Measurements from ENCODE around the gene ZNF442. TPM values are rescaled to one million over a fixed set of nuclear protein-coding genes. Genes with fewer than 3 reads are reported as not detected.
"Not testable (repeated sequence)": the region's sequence is repeated elsewhere in the genome, so short reads cannot be mapped to it uniquely, and the experiment has no call there.

ZNF442 gene
- total RNA-seq, 2 experiments from 2014 or later = 2.3 TPM

DNA sequence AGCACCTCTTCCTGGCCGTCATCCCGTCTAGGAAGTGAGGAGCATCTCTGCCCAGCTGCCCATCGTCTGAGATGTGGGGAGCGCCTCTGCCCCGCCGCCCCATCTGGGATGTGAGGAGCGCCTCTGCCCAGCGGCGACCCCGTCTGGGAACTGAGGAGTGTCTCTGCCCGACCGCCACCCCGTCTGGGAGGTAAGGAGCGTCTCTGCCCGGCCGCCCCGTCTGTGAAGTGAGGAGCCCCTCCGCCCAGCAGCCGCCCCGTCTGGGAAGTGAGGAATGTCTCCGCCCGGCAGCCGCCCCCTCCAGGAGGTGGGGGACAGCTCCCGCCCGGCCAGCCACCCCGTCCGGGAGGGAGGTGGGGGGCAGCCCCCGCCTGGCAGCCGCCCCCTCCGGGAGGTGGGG, 3.2 kb downstream of the ZNF442 start:
- POLR2A ChIA-PET; H3K36me3 Mint-ChIP-seq; H3K4me3 Mint-ChIP-seq; CTCF ChIA-PET; H3K27ac Mint-ChIP-seq; H3K27me3 Mint-ChIP-seq; intact Hi-C loops (cut with micrococcal nuclease); H3K9me3 Mint-ChIP-seq; DNase-seq: not testable (repeated sequence)
- H3K4me1 Mint-ChIP-seq (ENCODE audit: low read depth) = peaks cover 16% of the 10 kb centered on the region

DNA sequence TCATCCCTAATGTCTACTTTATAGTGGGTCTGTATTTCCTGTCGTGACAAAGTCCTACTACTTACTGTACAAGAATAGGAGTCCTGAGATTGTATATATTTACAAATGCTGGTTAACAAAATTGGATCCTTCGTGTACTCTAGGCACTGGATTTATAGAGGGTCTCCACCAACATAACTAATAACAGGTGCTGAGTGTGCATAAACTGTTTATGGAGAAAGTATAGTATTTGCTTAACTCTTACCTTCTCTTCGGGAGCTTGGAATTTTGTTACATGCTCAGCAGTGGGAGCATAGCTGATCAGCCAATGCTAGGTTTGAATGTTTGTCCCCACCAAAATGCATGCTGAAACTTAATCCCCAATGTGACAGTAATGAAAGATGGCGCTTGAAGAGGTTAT, 12.1 kb downstream of the ZNF442 start:
- Mint-ChIP-seq H3K4me1 (ENCODE audit: low read depth) (no peaks in the 10 kb centered on the region), H3K4me3 (no peak overlapping the region), H3K9me3 (peaks cover 60% of the 10 kb centered on the region), H3K27me3 (no peaks in the 10 kb centered on the region), H3K27ac (no peak overlapping the region), H3K36me3 (peaks cover 53% of the 10 kb centered on the region)
- intact Hi-C loops (cut with micrococcal nuclease) = no loop called here
- no peak for DNase-seq
- POLR2A ChIA-PET = no interaction called here
- CTCF ChIA-PET = no interaction called here

DNA sequence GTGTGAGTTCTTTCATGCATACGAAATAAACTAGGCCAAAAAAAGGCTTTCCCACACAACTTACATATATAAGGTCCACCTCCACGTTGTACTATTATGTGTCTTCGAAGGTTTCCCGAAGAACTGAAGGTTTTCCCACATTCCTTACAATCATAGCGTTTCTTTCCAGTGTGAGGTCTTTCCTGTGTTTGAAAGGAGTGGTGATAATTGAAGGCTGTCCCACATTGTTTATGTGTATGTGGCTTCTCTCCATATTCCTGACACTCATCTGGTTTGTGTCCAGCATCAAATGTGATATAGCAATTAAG, 14.6 kb downstream of the ZNF442 start:
- intact Hi-C loops (cut with micrococcal nuclease) = no loop called here
- H3K27ac Mint-ChIP-seq = no peak overlapping the region
- POLR2A ChIA-PET = no interaction called here
- no peak for DNase-seq
- peaks cover 70% of the 10 kb centered on the region for H3K9me3 Mint-ChIP-seq
- H3K36me3 Mint-ChIP-seq = peaks cover 49% of the 10 kb centered on the region
- H3K4me3 Mint-ChIP-seq = no peak overlapping the region
- no peaks in the 10 kb centered on the region for H3K4me1 Mint-ChIP-seq (ENCODE audit: low read depth)
- CTCF ChIA-PET = no interaction called here
- H3K27me3 Mint-ChIP-seq = no peaks in the 10 kb centered on the region

DNA sequence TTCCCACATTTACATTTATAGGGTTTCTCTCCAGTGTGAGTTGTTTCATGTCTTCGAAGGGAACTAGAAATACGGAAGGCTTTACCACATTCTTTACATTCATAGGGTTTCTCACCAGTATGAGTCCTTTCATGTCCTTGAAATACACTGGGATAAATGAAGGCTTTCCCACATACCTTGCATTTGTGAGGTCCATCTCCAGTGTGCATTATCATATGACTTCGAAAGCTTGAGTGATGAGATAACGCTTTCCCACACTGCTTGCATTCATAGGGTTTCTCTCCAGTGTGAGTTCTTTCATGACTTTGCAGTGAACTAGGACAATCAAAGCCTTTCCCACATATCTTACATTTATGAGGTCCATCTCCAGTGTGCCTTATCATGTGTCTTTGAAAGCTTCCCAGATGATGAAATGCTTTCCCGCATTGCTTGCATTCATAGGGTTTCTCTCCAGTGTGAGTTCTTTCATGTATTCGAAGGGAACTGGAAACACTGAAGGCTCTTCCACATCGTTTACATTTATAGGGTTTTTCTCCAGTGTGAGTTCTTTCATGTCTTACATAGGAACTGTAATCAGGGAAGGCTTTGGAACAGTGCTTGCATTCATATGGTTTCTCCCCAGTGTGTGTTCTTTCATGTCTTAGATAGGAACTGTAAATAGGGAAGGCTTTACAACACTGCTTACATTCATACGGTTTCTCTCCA, 15.1 kb downstream of the ZNF442 start:
- H3K27ac Mint-ChIP-seq = no peak overlapping the region
- DNase-seq = no peak
- POLR2A ChIA-PET = no interaction called here
- peaks cover 49% of the 10 kb centered on the region for H3K36me3 Mint-ChIP-seq
- intact Hi-C loops (cut with micrococcal nuclease) = no loop called here
- peaks cover 73% of the 10 kb centered on the region for H3K9me3 Mint-ChIP-seq
- H3K4me3 Mint-ChIP-seq = no peak overlapping the region
- no peaks in the 10 kb centered on the region for H3K27me3 Mint-ChIP-seq
- CTCF ChIA-PET = no interaction called here
- no peaks in the 10 kb centered on the region for H3K4me1 Mint-ChIP-seq (ENCODE audit: low read depth)

DNA sequence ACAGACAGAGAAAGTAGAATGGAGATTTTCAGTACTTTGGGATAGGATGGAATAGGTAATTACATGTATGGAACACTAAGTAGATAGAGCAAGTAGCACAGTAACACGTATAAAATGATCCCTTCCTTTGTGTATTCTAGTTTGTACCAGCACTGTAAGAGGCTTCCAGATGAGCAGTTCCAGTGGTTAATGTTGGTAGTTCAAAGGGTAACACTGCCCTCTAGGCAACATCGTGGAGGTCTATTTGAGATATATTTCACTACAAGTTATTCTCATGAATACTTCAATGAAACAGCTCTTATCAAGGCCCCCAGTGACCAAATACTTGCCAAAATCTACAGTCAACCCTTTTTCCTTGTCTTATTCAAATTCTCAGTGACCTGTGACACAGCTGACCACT, 18.6 kb downstream of the ZNF442 start:
- ChIA-PET CTCF (interaction anchor here (1.4 kb wide), 1 partner anchor 288 kb away, joined by 5 read pairs; no protein-coding TSS in a partner anchor), POLR2A (no interaction called here)
- peak; percentile 16 for DNase-seq
- no peaks in the 10 kb centered on the region for H3K4me1 Mint-ChIP-seq (ENCODE audit: low read depth)
- intact Hi-C loops (cut with micrococcal nuclease) = loop anchor here (1.0 kb wide), 1 partner anchor 145 kb away; no protein-coding TSS in a partner anchor
- H3K27ac Mint-ChIP-seq = no peak overlapping the region
- no peaks in the 10 kb centered on the region for H3K27me3 Mint-ChIP-seq
- H3K4me3 Mint-ChIP-seq = no peak overlapping the region
- peaks cover 53% of the 10 kb centered on the region for H3K9me3 Mint-ChIP-seq
- peaks cover 29% of the 10 kb centered on the region for H3K36me3 Mint-ChIP-seq

DNA sequence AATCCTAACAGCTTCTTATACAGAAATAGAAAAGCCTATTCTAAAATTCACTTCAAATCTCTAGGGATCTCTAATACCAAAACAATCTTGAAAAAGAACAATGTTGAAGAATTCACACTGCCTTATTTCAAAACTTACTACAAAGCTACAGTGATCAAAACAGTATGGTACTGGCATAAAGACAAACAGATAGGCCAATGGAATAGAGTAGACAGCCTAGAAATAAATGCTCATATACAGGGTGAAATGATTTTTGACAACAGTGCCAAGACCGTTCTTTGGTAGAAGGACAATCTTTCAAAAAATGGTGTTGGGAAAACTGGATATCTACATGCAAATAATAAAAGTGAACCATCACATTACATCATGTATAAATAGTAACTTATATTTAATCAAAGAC, 20.3 kb downstream of the ZNF442 start:
- H3K9me3 Mint-ChIP-seq = peaks cover 39% of the 10 kb centered on the region
- H3K4me3 Mint-ChIP-seq = no peak overlapping the region
- no peak overlapping the region for H3K27ac Mint-ChIP-seq
- peaks cover 19% of the 10 kb centered on the region for H3K36me3 Mint-ChIP-seq
- no peaks in the 10 kb centered on the region for H3K4me1 Mint-ChIP-seq (ENCODE audit: low read depth)
- intact Hi-C loops (cut with micrococcal nuclease) = no loop called here
- CTCF ChIA-PET = interaction anchor here (1.3 to 2.0 kb wide), 3 partner anchors 12 to 285 kb away, joined by 3 to 5 read pairs (median 4); partner anchors contain the start of gene ZNF563
- no peak for DNase-seq
- H3K27me3 Mint-ChIP-seq = no peaks in the 10 kb centered on the region
- POLR2A ChIA-PET = no interaction called here

DNA sequence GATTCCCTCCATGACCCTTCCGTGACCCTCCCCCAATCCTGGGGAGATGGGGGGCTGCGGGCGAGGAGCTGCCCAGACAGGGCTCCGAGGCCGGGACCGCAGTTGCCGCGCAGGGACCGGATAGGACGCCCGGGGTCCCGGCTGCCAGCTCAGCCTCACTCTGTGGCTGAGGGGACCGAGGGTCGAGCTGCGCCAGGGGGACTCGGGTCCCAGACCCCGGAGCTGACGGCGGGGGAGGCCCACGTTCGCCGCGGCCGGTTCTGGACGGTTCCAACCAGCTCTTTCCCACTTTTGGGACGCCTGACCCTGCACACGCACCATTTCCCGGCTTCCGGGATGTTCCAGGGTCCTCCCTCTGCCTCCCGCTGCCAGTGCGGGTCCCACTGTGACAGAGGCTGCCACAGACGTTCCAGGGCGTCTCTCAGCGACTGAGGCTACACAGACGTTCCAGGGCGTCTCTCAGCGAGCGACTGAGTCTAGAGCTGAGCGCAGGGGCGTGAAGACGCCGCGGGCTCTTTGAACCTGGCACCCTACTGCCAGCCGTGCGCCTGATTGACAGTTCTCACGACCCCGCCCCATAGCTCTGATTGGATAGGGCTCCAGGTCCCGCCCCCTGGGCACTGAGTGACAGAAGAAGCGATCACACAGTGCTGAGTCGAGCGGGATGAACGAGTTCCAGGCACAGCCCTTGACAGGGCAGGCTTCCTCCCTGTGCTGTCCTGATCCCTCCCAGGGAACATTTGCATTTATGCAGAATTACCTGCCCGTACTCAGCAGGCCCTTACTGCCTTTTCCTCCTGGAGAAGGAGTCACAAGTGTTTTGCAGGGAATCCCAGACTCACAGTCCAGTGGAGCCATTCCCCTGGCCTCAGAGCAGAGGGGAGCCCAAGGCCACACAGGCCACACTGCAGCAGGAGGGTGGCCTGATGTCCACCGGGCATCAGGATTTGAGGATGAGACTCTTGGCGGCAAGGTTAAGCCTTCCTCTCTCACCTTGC, 32.0 kb downstream of the ZNF442 start, which contains the start of gene ZNF563:
Gene ZNF563 (minus strand): TSS at position 472 of the 998 bp plus-strand sequence. CDS start 151 bp downstream, at position 321.
- CTCF ChIA-PET = interaction anchor here (0.6 to 2.5 kb wide), 7 partner anchors 9 to 898 kb away, joined by 3 to 11 read pairs (median 4); partner anchors contain the start of genes PRKCSH and ZNF442

DNA sequence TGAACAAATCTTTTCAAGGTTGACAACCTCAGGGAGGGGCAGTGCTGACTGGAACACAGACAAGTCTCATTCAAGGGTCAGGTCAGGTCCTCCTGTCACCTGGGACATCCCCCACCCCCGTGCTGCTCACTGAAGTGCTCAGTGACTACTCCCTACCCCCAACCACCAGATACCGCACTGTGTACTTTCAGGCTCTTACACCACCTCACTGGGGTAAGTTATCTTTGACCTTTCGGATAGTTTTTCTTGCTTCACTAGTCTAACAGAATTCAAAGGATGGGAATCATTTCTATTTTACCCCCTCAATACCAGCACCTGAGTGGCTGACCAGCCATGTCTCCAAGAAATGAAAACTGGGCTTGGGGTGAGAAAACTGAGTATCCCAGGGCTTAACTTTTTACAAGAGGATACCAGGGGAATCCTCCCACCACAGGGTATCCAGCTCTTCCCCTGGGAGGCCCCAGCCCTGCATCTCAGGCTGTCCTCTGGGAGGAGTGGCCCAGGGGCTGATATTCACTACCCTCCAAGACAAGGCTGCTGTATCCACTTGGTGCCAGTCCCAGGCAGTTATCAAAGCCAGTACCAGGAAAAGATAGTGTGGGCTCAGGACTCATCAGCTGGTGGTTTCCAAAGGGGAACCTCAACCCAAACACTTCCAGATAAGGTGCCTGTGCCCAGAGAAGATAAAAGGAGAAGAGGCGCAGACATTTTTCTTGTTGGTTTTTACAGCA, 34.1 kb downstream of the ZNF442 start:
- Mint-ChIP-seq H3K4me3 (peak overlapping the region; percentile 98), H3K27ac (peak overlapping the region; percentile 97), H3K36me3 (peaks cover 8% of the 10 kb centered on the region), H3K4me1 (ENCODE audit: low read depth) (peaks cover 35% of the 10 kb centered on the region), H3K9me3 (no peaks in the 10 kb centered on the region), H3K27me3 (no peaks in the 10 kb centered on the region)
- peak; percentile 94 for DNase-seq
- ChIA-PET CTCF (interaction anchor here (0.8 to 2.5 kb wide), 2 partner anchors 34 to 452 kb away, joined by 3 to 11 read pairs; partner anchors contain the start of gene ZNF442), POLR2A (interaction anchor here (1.0 kb wide), 1 partner anchor 175 kb away, joined by 3 read pairs; the partner anchor contains the start of gene ZNF625)
- intact Hi-C loops (cut with micrococcal nuclease) = loop anchor here (1.0 to 10.0 kb wide), 6 partner anchors 34 to 446 kb away; partner anchors contain the start of genes HOOK2, ZNF44, ZNF442 and ZNF799

More for the DNA sequence above, 32.0 kb downstream of the ZNF442 start, which contains the start of gene ZNF563:
- intact Hi-C loops (cut with micrococcal nuclease) = loop anchor here (2.0 to 10.0 kb wide), 3 partner anchors 161 to 444 kb away; partner anchors contain the start of genes HOOK2 and ZNF136
- Mint-ChIP-seq H3K27ac (peak within 1 kb of the TSS; percentile 97), H3K4me1 (ENCODE audit: low read depth) (peaks cover 35% of the 10 kb centered on the region), H3K36me3 (peaks cover 8% of the 10 kb centered on the region), H3K9me3 (no peaks in the 10 kb centered on the region), H3K4me3 (peak within 1 kb of the TSS; percentile 98), H3K27me3 (no peaks in the 10 kb centered on the region)
- peak; percentile 100 for DNase-seq
- POLR2A ChIA-PET = interaction anchor here (1.0 to 2.1 kb wide), 9 partner anchors 32 to 274 kb away, joined by 3 to 19 read pairs (median 8); partner anchors contain the start of genes ZNF136, ZNF44, ZNF442 and ZNF443

DNA sequence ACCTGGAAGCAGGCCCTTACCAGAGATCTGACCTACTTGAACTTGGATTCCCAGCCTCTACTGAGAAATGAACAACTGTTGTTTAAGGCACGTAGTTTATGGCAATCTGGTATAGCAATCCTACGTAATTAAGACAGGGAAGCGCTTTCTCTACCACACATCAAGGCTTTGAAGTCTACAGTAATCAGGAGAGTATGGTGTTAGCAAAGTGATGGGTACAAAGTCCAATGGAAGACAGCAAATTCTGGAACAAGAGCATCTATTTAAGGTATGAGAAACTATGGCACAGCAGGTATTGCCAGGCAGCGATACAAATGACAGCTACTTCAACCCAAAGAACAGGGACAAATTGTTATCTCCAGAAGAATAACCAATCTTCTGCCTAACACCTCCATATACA, 35.1 kb downstream of the ZNF442 start:
- ChIA-PET CTCF (no interaction called here), POLR2A (interaction anchor here (1.0 kb wide), 1 partner anchor 174 kb away, joined by 3 read pairs; the partner anchor contains the start of gene ZNF625)
- no peak for DNase-seq
- peak overlapping the region; percentile 97 for H3K27ac Mint-ChIP-seq
- no peaks in the 10 kb centered on the region for H3K9me3 Mint-ChIP-seq
- peaks cover 12% of the 10 kb centered on the region for H3K36me3 Mint-ChIP-seq
- no peak overlapping the region for H3K4me3 Mint-ChIP-seq
- no peaks in the 10 kb centered on the region for H3K27me3 Mint-ChIP-seq
- intact Hi-C loops (cut with micrococcal nuclease) = loop anchor here (2.0 to 10.0 kb wide), 3 partner anchors 70 to 447 kb away; partner anchors contain the start of genes HOOK2 and ZNF799
- peaks cover 40% of the 10 kb centered on the region for H3K4me1 Mint-ChIP-seq (ENCODE audit: low read depth)

DNA sequence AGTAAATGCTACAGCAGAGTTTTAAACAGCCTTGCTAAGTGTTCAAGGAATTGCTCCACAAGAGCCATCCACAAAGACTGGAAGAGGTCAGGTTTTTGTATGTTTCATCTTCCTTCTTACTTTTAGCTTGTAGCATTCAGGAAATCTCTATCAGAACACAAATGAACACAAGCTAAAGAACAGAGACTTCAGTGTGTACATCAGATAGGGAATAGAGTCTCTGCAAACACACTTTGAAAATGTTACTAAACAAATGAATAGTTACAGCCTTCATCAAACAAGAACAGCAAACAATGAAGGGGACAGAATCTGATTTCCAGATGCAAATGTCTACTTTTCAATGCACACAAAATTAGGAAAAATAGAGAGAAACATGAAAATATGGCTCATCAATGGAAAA, 39.8 kb downstream of the ZNF442 start:
- peaks cover 35% of the 10 kb centered on the region for H3K36me3 Mint-ChIP-seq
- no peaks in the 10 kb centered on the region for H3K27me3 Mint-ChIP-seq
- no peak overlapping the region for H3K4me3 Mint-ChIP-seq
- ChIA-PET POLR2A (no interaction called here), CTCF (no interaction called here)
- intact Hi-C loops (cut with micrococcal nuclease) = no loop called here
- H3K4me1 Mint-ChIP-seq (ENCODE audit: low read depth) = peaks cover 16% of the 10 kb centered on the region
- DNase-seq = no peak
- peaks cover 15% of the 10 kb centered on the region for H3K9me3 Mint-ChIP-seq
- H3K27ac Mint-ChIP-seq = no peak overlapping the region

DNA sequence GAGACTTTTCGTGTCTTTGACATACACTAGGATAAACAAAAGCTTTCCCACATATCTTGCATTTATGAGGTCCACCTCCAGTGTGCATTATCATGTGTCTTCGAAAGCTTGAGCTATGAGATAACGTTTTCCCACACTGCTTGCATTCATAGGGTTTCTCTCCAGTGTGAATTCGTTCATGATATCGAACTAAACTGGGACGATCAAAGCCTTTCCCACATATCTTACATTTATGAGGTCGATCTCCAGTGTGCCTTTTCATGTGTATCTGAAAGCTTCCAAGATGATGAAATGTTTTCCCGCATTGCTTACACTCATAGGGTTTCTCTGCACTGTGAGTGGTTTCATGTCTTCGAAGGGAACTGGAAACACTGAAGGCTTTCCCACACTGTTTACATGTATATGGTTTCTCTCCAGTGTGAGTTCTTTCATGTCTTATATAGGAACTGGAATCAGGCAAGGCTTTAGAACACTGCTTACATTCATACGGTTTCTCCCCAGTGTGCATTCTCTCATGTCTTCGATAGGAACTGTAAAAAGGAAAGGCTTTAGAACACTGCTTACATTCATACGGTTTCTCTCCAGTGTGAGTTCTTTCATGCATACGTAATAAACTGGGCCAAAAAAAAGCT, 46.6 kb downstream of the ZNF442 start:
- ChIA-PET POLR2A (no interaction called here), CTCF (no interaction called here)
- Mint-ChIP-seq H3K36me3 (peaks cover 66% of the 10 kb centered on the region), H3K4me3 (no peak overlapping the region), H3K9me3 (peaks cover 49% of the 10 kb centered on the region), H3K4me1 (ENCODE audit: low read depth) (no peaks in the 10 kb centered on the region), H3K27me3 (no peaks in the 10 kb centered on the region), H3K27ac (no peak overlapping the region)
- DNase-seq = no peak
- intact Hi-C loops (cut with micrococcal nuclease) = no loop called here
